DND-41 (cell line): ENCODE measurements around the gene ATAD2B.

Source experiments
- ATAC-seq: fragments of 200-7000 bp; cut with Tn5 transposase; 3 replicates; pipeline ENCODE4 v1.9.1; 2021; ENCODE audit warnings: low read depth; ENCODE audit not compliant: insufficient read depth
- DNase-seq: peaks from one replicate; pipeline ENCODE4 v3.0.0-alpha.2; 2020
- H2AFZ ChIP-seq: 2 replicates; pipeline ENCODE4 v1.6.0; 2012; ENCODE audit warnings: low read depth, low read length
- H3K27ac ChIP-seq: 2 replicates; pipeline ENCODE4 v1.5.1; 2012; ENCODE audit warnings: low read length, inconsistent platforms
- H3K27me3 ChIP-seq: fragments of 200-600 bp; sonication (generic); 2 replicates; pipeline ENCODE4 v1.6.0; 2012; ENCODE audit warnings: low read length, mild to moderate bottlenecking, inconsistent platforms; ENCODE audit not compliant: insufficient read depth, poor library complexity
- H3K36me3 ChIP-seq: 2 replicates; pipeline ENCODE4 v1.5.1; 2012; ENCODE audit warnings: low read length, inconsistent platforms; ENCODE audit not compliant: insufficient read depth
- H3K4me1 ChIP-seq: 2 replicates; pipeline ENCODE4 v1.5.1; 2012; ENCODE audit warnings: mild to moderate bottlenecking, low read length; ENCODE audit not compliant: insufficient read depth
- H3K4me2 ChIP-seq: 2 replicates; pipeline ENCODE4 v1.6.0; 2012; ENCODE audit warnings: mild to moderate bottlenecking, moderate library complexity, low read length, inconsistent platforms; ENCODE audit not compliant: insufficient read depth
- H3K4me3 ChIP-seq, 2 experiments: fragments of 200-600 bp in 1 of 2; shearing (Covaris generic) in 1 of 2; 2 replicates each; pipeline ENCODE4 v1.5.1; 2012 to 2016; ENCODE audit warnings: inconsistent platforms in 2 of 2, low read length in 2 of 2, mild to moderate bottlenecking in 2 of 2, low read depth in 1 of 2, moderate library complexity in 1 of 2
- H3K79me2 ChIP-seq: 2 replicates; pipeline ENCODE4 v1.6.0; 2012; ENCODE audit warnings: low read length, inconsistent platforms; ENCODE audit not compliant: insufficient read depth
- H3K9ac ChIP-seq: 2 replicates; pipeline ENCODE4 v1.6.0; 2012; ENCODE audit warnings: low read depth, mild to moderate bottlenecking, inconsistent platforms, low read length, moderate library complexity
- H3K9me3 ChIP-seq: 2 replicates; pipeline ENCODE4 v1.5.1; 2012; ENCODE audit warnings: low read length, moderate library complexity, mild to moderate bottlenecking, inconsistent platforms; ENCODE audit not compliant: insufficient read depth, severe bottlenecking
- H4K20me1 ChIP-seq: 2 replicates; pipeline ENCODE4 v1.6.0; 2012; ENCODE audit warnings: low read length; ENCODE audit not compliant: insufficient read depth
- CTCF ChIP-seq: IDR thresholded peaks from 2 replicates; pipeline ENCODE4 v1.5.1; 2012; ENCODE audit warnings: borderline replicate concordance, low read length, moderate library complexity, mild to moderate bottlenecking; ENCODE audit not compliant: poor library complexity, severe bottlenecking; ENCODE audit errors: extremely low read depth
- EZH2 ChIP-seq: IDR thresholded peaks from 3 replicates; pipeline ENCODE4 v1.6.1; 2012; ENCODE audit warnings: borderline replicate concordance, low read depth, mild to moderate bottlenecking, moderate library complexity, low read length, inconsistent platforms; ENCODE audit not compliant: severe bottlenecking

The ATAD2B gene

GRCh38 chr2:23827287-23827686 is 99.6 kb downstream of the ATAD2B start:
- no peak for TF ChIP-seq CTCF
- no peak for TF ChIP-seq EZH2
- DNase-seq: no peak
- Histone ChIP-seq H2AFZ (no peak overlapping the region), H3K4me3 (no peak overlapping the region), H3K9ac (no peak overlapping the region), H3K4me2 (no peak overlapping the region), H3K27ac (no peak overlapping the region), H3K9me3 (no peaks in the 10 kb centered on the region), H3K27me3 (no peaks in the 10 kb centered on the region), H3K36me3 (peaks cover 14% of the 10 kb centered on the region), H3K79me2 (no peaks in the 10 kb centered on the region), H3K4me1 (no peaks in the 10 kb centered on the region), H4K20me1 (no peaks in the 10 kb centered on the region)
- no peak for ATAC-seq

- Histone ChIP-seq H3K9me3 (no peaks in the 10 kb centered on the region), H3K27ac (no peak overlapping the region), H3K27me3 (no peaks in the 10 kb centered on the region), H3K4me2 (no peak overlapping the region), H3K4me3 (no peak overlapping the region), H3K79me2 (no peaks in the 10 kb centered on the region), H3K36me3 (peaks cover 19% of the 10 kb centered on the region), H3K9ac (no peak overlapping the region), H2AFZ (no peak overlapping the region), H3K4me1 (no peaks in the 10 kb centered on the region), H4K20me1 (no peaks in the 10 kb centered on the region)
- TF ChIP-seq CTCF (no peak), EZH2 (no peak)
- DNase-seq: no peak
- no peak for ATAC-seq
Measured at GRCh38 chr2:23826771-23827170, 100.2 kb downstream of the ATAD2B start.

- Histone ChIP-seq H3K79me2 (no peaks in the 10 kb centered on the region), H4K20me1 (no peaks in the 10 kb centered on the region), H2AFZ (no peak overlapping the region), H3K36me3 (peaks cover 20% of the 10 kb centered on the region), H3K4me2 (no peak overlapping the region), H3K4me1 (no peaks in the 10 kb centered on the region), H3K27me3 (no peaks in the 10 kb centered on the region), H3K9ac (no peak overlapping the region), H3K9me3 (no peaks in the 10 kb centered on the region), H3K27ac (no peak overlapping the region), H3K4me3 (no peak overlapping the region)
- TF ChIP-seq EZH2 (no peak), CTCF (no peak)
- no peak for ATAC-seq
- no peak for DNase-seq
Measured at GRCh38 chr2:23826040-23826439, 100.9 kb downstream of the ATAD2B start.

GRCh38 chr2:23824777-23825212 is 102.1 kb downstream of the ATAD2B start:
- H3K4me3 ChIP-seq: no peak overlapping the region
- H2AFZ ChIP-seq: no peak overlapping the region
- TF ChIP-seq EZH2 (no peak), CTCF (peak; percentile 89)
- DNase-seq: peak; percentile 35
- H3K27me3 ChIP-seq: no peaks in the 10 kb centered on the region
- no peaks in the 10 kb centered on the region for H4K20me1 ChIP-seq
- H3K9me3 ChIP-seq: no peaks in the 10 kb centered on the region
- no peaks in the 10 kb centered on the region for H3K4me1 ChIP-seq
- H3K36me3 ChIP-seq: peaks cover 20% of the 10 kb centered on the region
- H3K4me2 ChIP-seq: no peak overlapping the region
- no peaks in the 10 kb centered on the region for H3K79me2 ChIP-seq
- no peak overlapping the region for H3K9ac ChIP-seq
- peak; percentile 82 for ATAC-seq
- H3K27ac ChIP-seq: no peak overlapping the region
